Measurements from ENCODE around the gene ITPR3. TPM values are rescaled to one million over a fixed set of nuclear protein-coding genes. Genes with fewer than 3 reads are reported as not detected.

ITPR3 gene
- total RNA-seq, 1 experiment from 2014 or later = 103 TPM

DNA sequence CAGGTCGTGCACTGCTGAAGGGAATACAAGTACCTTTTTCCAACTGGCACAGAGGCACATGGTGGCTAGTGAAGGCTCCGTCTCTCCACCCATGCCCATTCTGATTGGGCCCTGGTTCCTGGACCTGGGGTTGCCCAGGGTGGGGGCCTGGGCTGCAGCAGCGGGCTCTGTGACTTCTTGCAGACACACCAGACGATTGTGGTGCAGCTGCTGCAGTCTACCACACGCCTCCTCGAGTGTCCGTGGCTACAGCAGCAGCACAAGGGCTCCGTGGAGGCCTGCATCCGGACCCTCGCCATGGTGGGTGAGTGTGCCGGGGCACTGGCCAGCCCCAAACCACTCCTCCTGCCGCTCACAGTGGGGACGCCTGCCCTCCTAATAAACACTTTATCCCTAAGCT, 61.2 kb downstream of the ITPR3 start:
- no peaks in the 10 kb centered on the region for H3K79me2 ChIP-seq (ENCODE audit: insufficient read depth, low read length)
- DNase-seq (ENCODE audit: low read depth, low spot score) = no peak
- no peaks in the 10 kb centered on the region for H3K4me1 ChIP-seq (ENCODE audit: control insufficient read depth in 1 of 2, insufficient read depth in 2 of 2, low read length in 2 of 2)
- H3K4me2 ChIP-seq (ENCODE audit: low read length) = no peak overlapping the region
- H4K20me1 ChIP-seq (ENCODE audit: insufficient read depth) = no peaks in the 10 kb centered on the region
- no peaks in the 10 kb centered on the region for H3K9me3 ChIP-seq (ENCODE audit: control insufficient read depth in 1 of 2, insufficient read depth in 1 of 2, low read depth in 1 of 2, low read length in 2 of 2)
- H3K27ac ChIP-seq (ENCODE audit: low read depth, low read length) = no peak overlapping the region
- H3K9ac ChIP-seq (ENCODE audit: low read length) = no peak overlapping the region
- no peak overlapping the region for H2AFZ ChIP-seq (ENCODE audit: low read depth, low read length, poor library complexity, severe bottlenecking)
- intact Hi-C loops (cut with micrococcal nuclease) = no loop called here
- ChIA-PET RAD21 (ENCODE audit: low non-redundant PET in 1 of 2, low total read pairs in 2 of 2, uncharacterized antibody in 2 of 2, unreplicated experiment in 2 of 2) (no interaction called here), POLR2A (no interaction called here), CTCF (no interaction called here)
- TF ChIP-seq, protein P1, sequence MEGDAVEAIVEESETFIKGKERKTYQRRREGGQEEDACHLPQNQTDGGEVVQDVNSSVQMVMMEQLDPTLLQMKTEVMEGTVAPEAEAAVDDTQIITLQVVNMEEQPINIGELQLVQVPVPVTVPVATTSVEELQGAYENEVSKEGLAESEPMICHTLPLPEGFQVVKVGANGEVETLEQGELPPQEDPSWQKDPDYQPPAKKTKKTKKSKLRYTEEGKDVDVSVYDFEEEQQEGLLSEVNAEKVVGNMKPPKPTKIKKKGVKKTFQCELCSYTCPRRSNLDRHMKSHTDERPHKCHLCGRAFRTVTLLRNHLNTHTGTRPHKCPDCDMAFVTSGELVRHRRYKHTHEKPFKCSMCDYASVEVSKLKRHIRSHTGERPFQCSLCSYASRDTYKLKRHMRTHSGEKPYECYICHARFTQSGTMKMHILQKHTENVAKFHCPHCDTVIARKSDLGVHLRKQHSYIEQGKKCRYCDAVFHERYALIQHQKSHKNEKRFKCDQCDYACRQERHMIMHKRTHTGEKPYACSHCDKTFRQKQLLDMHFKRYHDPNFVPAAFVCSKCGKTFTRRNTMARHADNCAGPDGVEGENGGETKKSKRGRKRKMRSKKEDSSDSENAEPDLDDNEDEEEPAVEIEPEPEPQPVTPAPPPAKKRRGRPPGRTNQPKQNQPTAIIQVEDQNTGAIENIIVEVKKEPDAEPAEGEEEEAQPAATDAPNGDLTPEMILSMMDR (IDR thresholded peaks at IDR 0.05 in 2 of 3, conservative IDR thresholded peaks at IDR 0.05 in 1 of 3; ENCODE audit: borderline replicate concordance in 1 of 3, insufficient read depth in 1 of 3, low read depth in 2 of 3, low read length in 2 of 3) = no peak
- no peak for TF ChIP-seq POLR2A (IDR thresholded peaks at IDR 0.05; ENCODE audit: borderline replicate concordance, extremely low read depth, insufficient read depth, insufficient read length)
- TF ChIP-seq ELF1 (IDR thresholded peaks at IDR 0.05; ENCODE audit: borderline replicate concordance, low read depth) = no peak
- TF ChIP-seq FOSL1 (IDR thresholded peaks at IDR 0.05; ENCODE audit: low read depth) = no peak
- TF ChIP-seq ZFX (IDR thresholded peaks at IDR 0.05) = no peak
- no peak for TF ChIP-seq EGR1 (IDR thresholded peaks at IDR 0.05; ENCODE audit: low read depth)
- TF ChIP-seq, protein P2, sequence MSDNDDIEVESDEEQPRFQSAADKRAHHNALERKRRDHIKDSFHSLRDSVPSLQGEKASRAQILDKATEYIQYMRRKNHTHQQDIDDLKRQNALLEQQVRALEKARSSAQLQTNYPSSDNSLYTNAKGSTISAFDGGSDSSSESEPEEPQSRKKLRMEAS (IDR thresholded peaks at IDR 0.05) = no peak
- no peak for TF ChIP-seq EZH2 (IDR thresholded peaks at IDR 0.05)
- no peak for TF ChIP-seq TCF7L2 (IDR thresholded peaks at IDR 0.05; ENCODE audit: borderline replicate concordance, extremely low read depth, insufficient read depth, insufficient read length)
- TF ChIP-seq EZH2phosphoT487 (IDR thresholded peaks at IDR 0.05; ENCODE audit: borderline replicate concordance) = no peak
- TF ChIP-seq, protein P3, sequence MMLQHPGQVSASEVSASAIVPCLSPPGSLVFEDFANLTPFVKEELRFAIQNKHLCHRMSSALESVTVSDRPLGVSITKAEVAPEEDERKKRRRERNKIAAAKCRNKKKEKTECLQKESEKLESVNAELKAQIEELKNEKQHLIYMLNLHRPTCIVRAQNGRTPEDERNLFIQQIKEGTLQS (IDR thresholded peaks at IDR 0.05) = no peak
- TF ChIP-seq SRF (IDR thresholded peaks at IDR 0.05; ENCODE audit: low read depth) = no peak
- TF ChIP-seq RAD21 (IDR thresholded peaks at IDR 0.05; ENCODE audit: low read depth) = no peak
- H3K36me3 ChIP-seq (ENCODE audit: control insufficient read depth in 1 of 2, insufficient read depth in 2 of 2, low read length in 2 of 2) = peaks cover 30 to 67% of the 10 kb centered on the region in 2 experiments
- no peak for ATAC-seq
- H3K4me3 ChIP-seq (replicated peaks in 1 of 2; ENCODE audit: low read depth in 1 of 2, low read length in 2 of 2) = no peak overlapping the region
- no peaks in the 10 kb centered on the region for H3K27me3 ChIP-seq (ENCODE audit: insufficient read depth, low read length)
- H3K9me2 ChIP-seq (ENCODE audit: insufficient read depth) = no peaks in the 10 kb centered on the region
- no TSS peak for BruUV-seq (replicated peaks)
